ENCODE measurements around the gene VSX1. TPM values are rescaled to one million over a fixed set of nuclear protein-coding genes. Genes with fewer than 3 reads are reported as not detected.

Gene VSX1
- total and polyA plus RNA-seq, 2 donors (not counting 1 experiment from before 2014, with no cell fraction given), result not detected

DNA sequence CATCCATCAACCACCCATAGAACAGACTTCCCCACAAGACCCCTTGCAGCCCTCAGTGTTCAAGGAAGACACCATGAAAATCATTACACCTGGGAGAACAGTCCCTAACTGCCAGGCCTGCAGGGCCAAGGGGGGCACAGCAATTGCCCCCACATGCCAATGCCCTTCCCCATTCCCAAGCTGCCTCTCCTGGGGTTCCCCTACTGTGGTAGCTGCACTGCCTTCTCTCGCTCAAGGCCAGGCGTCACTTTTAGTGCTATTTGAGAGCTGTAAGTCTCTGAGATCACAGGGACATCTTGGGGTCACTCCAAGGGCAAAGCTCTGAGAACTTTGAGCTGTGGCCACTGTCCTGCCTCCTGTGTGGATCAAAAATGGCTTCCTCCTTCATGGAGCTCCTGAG lies 18.0 kb downstream of the VSX1 start:
- peaks cover 32% of the 10 kb centered on the region for H3K4me1 Mint-ChIP-seq
- Histone ChIP-seq H3K4me3 (ENCODE audit: control extremely low read depth in 1 of 5, extremely low read depth in 1 of 5, insufficient read depth in 1 of 5, low read depth in 2 of 5, low read length in 4 of 5) (no peak overlapping the region), H3K4me1 (ENCODE audit: control insufficient read depth in 2 of 2, insufficient read depth in 2 of 2, low read length in 2 of 2) (peaks cover 28 to 32% of the 10 kb centered on the region in 2 donors), H3K9me3 (ENCODE audit: control extremely low read depth in 1 of 3, control insufficient read depth in 2 of 3, insufficient read depth in 1 of 3, low read length in 2 of 3) (no peaks in the 10 kb centered on the region), H3K9ac (ENCODE audit: low read length) (no peak overlapping the region), H3K27me3 (replicated peaks in 1 of 4; ENCODE audit: control extremely low read depth in 1 of 4, control insufficient read depth in 3 of 4, insufficient read depth in 4 of 4, low read length in 3 of 4) (peaks cover 0 to 5% (median 2%) of the 10 kb centered on the region in 4 experiments), H3K79me2 (ENCODE audit: control insufficient read depth, insufficient read depth, low read length) (no peaks in the 10 kb centered on the region), H3K27ac (ENCODE audit: low read length in 2 of 2) (no peak overlapping the region), H3K4me2 (replicated peaks; ENCODE audit: low read depth, low read length, poor library complexity, severe bottlenecking) (no peak overlapping the region), H2AFZ (ENCODE audit: insufficient read depth, low read depth, low read length, poor library complexity, severe bottlenecking) (no peak overlapping the region), H4K20me1 (ENCODE audit: control insufficient read depth, insufficient read depth, low read length, poor library complexity, severe bottlenecking) (no peaks in the 10 kb centered on the region), H3K36me3 (replicated peaks in 1 of 2; ENCODE audit: control extremely low read depth in 1 of 2, control insufficient read depth in 1 of 2, extremely low read depth in 1 of 2, insufficient read depth in 2 of 2, low read length in 1 of 2) (no peaks in the 10 kb centered on the region)
- TF ChIP-seq, protein P1, sequence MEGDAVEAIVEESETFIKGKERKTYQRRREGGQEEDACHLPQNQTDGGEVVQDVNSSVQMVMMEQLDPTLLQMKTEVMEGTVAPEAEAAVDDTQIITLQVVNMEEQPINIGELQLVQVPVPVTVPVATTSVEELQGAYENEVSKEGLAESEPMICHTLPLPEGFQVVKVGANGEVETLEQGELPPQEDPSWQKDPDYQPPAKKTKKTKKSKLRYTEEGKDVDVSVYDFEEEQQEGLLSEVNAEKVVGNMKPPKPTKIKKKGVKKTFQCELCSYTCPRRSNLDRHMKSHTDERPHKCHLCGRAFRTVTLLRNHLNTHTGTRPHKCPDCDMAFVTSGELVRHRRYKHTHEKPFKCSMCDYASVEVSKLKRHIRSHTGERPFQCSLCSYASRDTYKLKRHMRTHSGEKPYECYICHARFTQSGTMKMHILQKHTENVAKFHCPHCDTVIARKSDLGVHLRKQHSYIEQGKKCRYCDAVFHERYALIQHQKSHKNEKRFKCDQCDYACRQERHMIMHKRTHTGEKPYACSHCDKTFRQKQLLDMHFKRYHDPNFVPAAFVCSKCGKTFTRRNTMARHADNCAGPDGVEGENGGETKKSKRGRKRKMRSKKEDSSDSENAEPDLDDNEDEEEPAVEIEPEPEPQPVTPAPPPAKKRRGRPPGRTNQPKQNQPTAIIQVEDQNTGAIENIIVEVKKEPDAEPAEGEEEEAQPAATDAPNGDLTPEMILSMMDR (IDR thresholded peaks at IDR 0.05), result no peak
- TF ChIP-seq EZH2 (IDR thresholded peaks at IDR 0.05; ENCODE audit: borderline replicate concordance, insufficient read depth, low read depth, low read length, poor library complexity, severe bottlenecking), result no peak
- no peaks in the 10 kb centered on the region for H3K27me3 Mint-ChIP-seq
- ATAC-seq (ENCODE audit: low read depth) (no peak), DNase-seq (no peak)
- WGBS (ENCODE audit: insufficient coverage), result 100% methylated on average over 2 of the region's 2 CpGs
- peak overlapping the region; percentile 32 for H3K27ac Mint-ChIP-seq
- H3K9me3 Mint-ChIP-seq (ENCODE audit: insufficient read depth), result no peaks in the 10 kb centered on the region
- CTCF ChIA-PET, result interaction anchor here (0.5 to 6.1 kb wide), 13 partner anchors 10 to 962 kb away, joined by 3 to 250 read pairs (median 4); partner anchors contain the start of gene APMAP
- POLR2A ChIA-PET, result interaction anchor here (2.5 kb wide), 1 partner anchor 70 kb away, joined by 11 read pairs; the partner anchor contains the start of gene APMAP
- intact Hi-C loops (cut with micrococcal nuclease), result loop anchor here (10.0 kb wide), 1 partner anchor 959 kb away; no protein-coding TSS in a partner anchor
- no peak overlapping the region for H3K4me3 Mint-ChIP-seq

DNA sequence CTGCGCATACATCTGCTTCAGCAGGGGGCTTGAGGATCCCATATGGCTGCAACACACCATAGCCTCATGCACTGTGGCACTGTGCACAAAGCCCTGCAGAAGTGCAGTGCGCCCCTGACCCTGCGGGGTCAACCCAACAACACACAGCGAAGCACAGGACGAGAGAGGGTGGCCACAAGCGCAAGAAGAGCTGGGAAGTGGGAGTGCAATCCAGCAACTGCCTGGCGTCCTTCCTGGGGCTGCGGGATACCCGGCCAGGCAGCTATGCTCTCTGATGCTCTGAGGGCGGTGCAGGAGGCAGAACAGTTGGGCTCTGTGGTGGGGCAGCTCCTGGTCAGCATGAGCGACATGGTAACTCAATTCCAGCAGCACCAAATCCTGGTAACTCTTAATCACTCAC lies 18.4 kb downstream of the VSX1 start:
- Mint-ChIP-seq H3K4me3 (no peak overlapping the region), H3K27ac (peak overlapping the region; percentile 32), H3K27me3 (no peaks in the 10 kb centered on the region), H3K4me1 (peaks cover 37% of the 10 kb centered on the region), H3K9me3 (ENCODE audit: insufficient read depth) (no peaks in the 10 kb centered on the region)
- H2AFZ ChIP-seq (ENCODE audit: insufficient read depth, low read depth, low read length, poor library complexity, severe bottlenecking), result no peak overlapping the region
- intact Hi-C loops (cut with micrococcal nuclease), result loop anchor here (10.0 kb wide), 1 partner anchor 959 kb away; no protein-coding TSS in a partner anchor
- no peak for DNase-seq
- H3K27ac ChIP-seq (ENCODE audit: low read length in 2 of 2), result no peak overlapping the region
- no peaks in the 10 kb centered on the region for H3K36me3 ChIP-seq (replicated peaks in 1 of 2; ENCODE audit: control extremely low read depth in 1 of 2, control insufficient read depth in 1 of 2, extremely low read depth in 1 of 2, insufficient read depth in 2 of 2, low read length in 1 of 2)
- H3K9ac ChIP-seq (ENCODE audit: low read length), result no peak overlapping the region
- H3K79me2 ChIP-seq (ENCODE audit: control insufficient read depth, insufficient read depth, low read length), result no peaks in the 10 kb centered on the region
- H3K4me2 ChIP-seq (replicated peaks; ENCODE audit: low read depth, low read length, poor library complexity, severe bottlenecking), result peak overlapping the region; percentile 26
- no peaks in the 10 kb centered on the region for H4K20me1 ChIP-seq (ENCODE audit: control insufficient read depth, insufficient read depth, low read length, poor library complexity, severe bottlenecking)
- H3K4me3 ChIP-seq (ENCODE audit: control extremely low read depth in 1 of 5, extremely low read depth in 1 of 5, insufficient read depth in 1 of 5, low read depth in 2 of 5, low read length in 4 of 5), result no peak overlapping the region
- TF ChIP-seq EZH2 (IDR thresholded peaks at IDR 0.05; ENCODE audit: borderline replicate concordance, insufficient read depth, low read depth, low read length, poor library complexity, severe bottlenecking), result no peak
- TF ChIP-seq, protein P1 (IDR thresholded peaks at IDR 0.05), result no peak
- H3K4me1 ChIP-seq (ENCODE audit: control insufficient read depth in 2 of 2, insufficient read depth in 2 of 2, low read length in 2 of 2), result peaks cover 32 to 37% of the 10 kb centered on the region in 2 donors
- ATAC-seq (ENCODE audit: low read depth), result no peak
- H3K27me3 ChIP-seq (replicated peaks in 1 of 4; ENCODE audit: control extremely low read depth in 1 of 4, control insufficient read depth in 3 of 4, insufficient read depth in 4 of 4, low read length in 3 of 4), result peaks cover 0 to 5% (median 2%) of the 10 kb centered on the region in 4 experiments
- POLR2A ChIA-PET, result interaction anchor here (2.5 kb wide), 1 partner anchor 70 kb away, joined by 11 read pairs; the partner anchor contains the start of gene APMAP
- CTCF ChIA-PET, result interaction anchor here (0.5 to 6.1 kb wide), 9 partner anchors 10 to 335 kb away, joined by 3 to 250 read pairs (median 4); partner anchors contain the start of gene APMAP
- no peaks in the 10 kb centered on the region for H3K9me3 ChIP-seq (ENCODE audit: control extremely low read depth in 1 of 3, control insufficient read depth in 2 of 3, insufficient read depth in 1 of 3, low read length in 2 of 3)
- 94% methylated on average over 11 of the region's 11 CpGs for WGBS (ENCODE audit: insufficient coverage)

All from B cell (primary cell).